ENCODE data around the gene ZNF79.
"Not testable (repeated sequence)": the region's sequence is repeated elsewhere in the genome, so short reads cannot be mapped to it uniquely, and the experiment has no call there.

ZNF79 gene

DNA sequence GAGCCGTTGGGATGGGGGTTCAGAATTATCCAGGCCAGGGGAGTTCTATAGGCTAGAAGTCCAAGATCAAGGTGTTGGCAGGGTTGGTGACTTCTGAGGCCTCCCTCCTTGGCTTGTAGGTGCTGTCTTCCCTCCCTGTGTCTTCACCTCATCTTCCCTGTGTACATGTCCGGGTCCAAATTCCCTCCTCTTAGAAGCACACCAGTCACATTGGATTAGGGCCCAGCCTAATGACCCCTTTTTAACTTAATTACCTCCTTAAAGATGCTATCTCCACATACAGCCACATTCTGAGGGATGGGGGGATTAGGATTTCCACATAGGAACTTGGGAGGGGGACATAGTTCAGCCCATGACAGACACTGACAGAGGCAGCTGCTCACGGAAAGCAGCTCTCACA lies 39.2 kb downstream of the ZNF79 start:
- H3K36me3 Mint-ChIP-seq (ENCODE audit: insufficient read depth), result peaks cover 49% of the 10 kb centered on the region
- H3K4me3 Mint-ChIP-seq, result no peak overlapping the region
- no peaks in the 10 kb centered on the region for H3K9me3 Mint-ChIP-seq
- H3K4me1 Mint-ChIP-seq (ENCODE audit: low read depth in 2 of 2), result no peaks in the 10 kb centered on the region
- no peak for DNase-seq
- H3K27ac Mint-ChIP-seq, result no peak overlapping the region
- ATAC-seq (replicated peaks), result no peak
- no peaks in the 10 kb centered on the region for H3K27me3 Mint-ChIP-seq

- DNase-seq, result no peak
- peaks cover 48% of the 10 kb centered on the region for H3K36me3 Mint-ChIP-seq (ENCODE audit: insufficient read depth)
- H3K27ac Mint-ChIP-seq, result no peak overlapping the region
- no peaks in the 10 kb centered on the region for H3K27me3 Mint-ChIP-seq
- no peak for ATAC-seq (replicated peaks)
- H3K4me3 Mint-ChIP-seq, result no peak overlapping the region
- H3K9me3 Mint-ChIP-seq, result no peaks in the 10 kb centered on the region
- no peaks in the 10 kb centered on the region for H3K4me1 Mint-ChIP-seq (ENCODE audit: low read depth in 2 of 2)
Measured at GRCh38 chr9:127463911-127464310, 39.7 kb downstream of the ZNF79 start.

DNA sequence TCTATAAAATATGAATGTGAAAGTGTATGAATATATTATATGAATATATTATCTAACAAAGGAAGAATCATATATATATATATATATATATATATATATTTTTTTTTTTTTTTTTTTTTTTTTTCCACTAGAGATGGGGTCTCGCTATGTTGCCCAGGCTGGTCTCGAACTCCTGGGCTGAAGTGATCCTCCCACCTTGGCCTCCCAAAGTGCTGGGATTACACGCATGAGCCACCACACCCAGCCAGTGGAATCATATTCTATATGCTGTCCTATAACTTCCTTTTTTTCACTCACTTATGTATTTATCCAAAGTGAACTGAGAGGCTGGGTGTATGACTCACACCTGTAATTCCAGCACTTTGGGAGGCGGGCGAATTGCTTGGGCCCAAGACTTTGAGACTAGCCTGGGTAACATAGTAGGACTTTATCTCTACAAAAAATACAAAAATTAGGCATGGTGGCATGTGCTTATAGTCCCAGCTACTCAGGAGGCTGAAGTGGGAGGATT lies 42.3 kb downstream of the ZNF79 start:
- not testable (repeated sequence) for H3K27me3 Mint-ChIP-seq; H3K4me1 Mint-ChIP-seq (ENCODE audit: low read depth in 2 of 2); H3K4me3 Mint-ChIP-seq; DNase-seq; H3K27ac Mint-ChIP-seq; ATAC-seq (replicated peaks); H3K9me3 Mint-ChIP-seq
- peaks cover 32% of the 10 kb centered on the region for H3K36me3 Mint-ChIP-seq (ENCODE audit: insufficient read depth)

DNA sequence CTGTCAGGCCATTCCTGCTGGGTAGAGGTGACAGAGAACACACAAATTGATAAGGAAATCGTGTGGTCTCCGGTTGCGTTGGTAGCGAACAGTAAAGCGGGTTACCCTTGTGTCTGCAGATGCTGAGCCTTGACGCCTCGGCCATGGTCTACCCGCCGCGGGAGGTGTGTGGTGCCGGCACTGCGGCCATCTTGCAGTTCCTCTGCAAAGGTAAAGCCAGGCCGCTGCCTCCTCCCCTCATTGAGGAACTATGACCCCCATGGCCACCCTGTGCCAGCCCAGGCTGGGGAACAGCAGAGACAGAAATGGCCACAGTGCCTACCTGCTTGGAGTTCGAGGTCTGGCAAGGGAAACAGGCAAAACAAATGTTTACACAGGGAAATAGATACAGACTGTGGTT lies 43.4 kb downstream of the ZNF79 start:
- H3K27ac Mint-ChIP-seq, result no peak overlapping the region

DNA sequence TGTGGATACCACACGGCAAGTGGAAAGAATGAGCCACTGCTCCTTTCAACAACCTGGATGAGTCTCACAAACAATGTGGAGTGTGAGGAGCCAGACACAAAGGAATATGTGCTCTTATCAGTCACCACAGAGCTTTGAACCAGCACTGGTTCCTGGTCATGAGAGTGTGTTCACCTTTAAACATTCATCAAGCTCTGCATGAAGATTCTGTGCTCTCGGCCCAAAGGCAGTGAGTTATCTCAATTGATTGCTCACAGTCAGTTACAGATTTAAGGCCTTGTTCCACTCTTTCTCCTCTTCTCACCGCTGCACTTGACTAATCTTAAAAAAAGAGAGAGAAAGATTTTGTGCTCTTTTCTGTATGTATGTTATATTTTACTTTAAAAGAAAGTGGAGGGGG lies 46.5 kb downstream of the ZNF79 start:
- Mint-ChIP-seq H3K36me3 (ENCODE audit: insufficient read depth) (peaks cover 14% of the 10 kb centered on the region), H3K4me1 (ENCODE audit: low read depth in 2 of 2) (no peaks in the 10 kb centered on the region), H3K4me3 (no peak overlapping the region), H3K27me3 (no peaks in the 10 kb centered on the region), H3K27ac (no peak overlapping the region), H3K9me3 (no peaks in the 10 kb centered on the region)
- DNase-seq (no peak), ATAC-seq (replicated peaks) (no peak)

More for the DNA sequence above, 43.4 kb downstream of the ZNF79 start:
- Mint-ChIP-seq H3K4me3 (no peak overlapping the region), H3K27me3 (no peaks in the 10 kb centered on the region), H3K4me1 (ENCODE audit: low read depth in 2 of 2) (no peaks in the 10 kb centered on the region), H3K9me3 (no peaks in the 10 kb centered on the region), H3K36me3 (ENCODE audit: insufficient read depth) (peaks cover 24% of the 10 kb centered on the region)
- ATAC-seq (replicated peaks) (no peak), DNase-seq (no peak)

DNA sequence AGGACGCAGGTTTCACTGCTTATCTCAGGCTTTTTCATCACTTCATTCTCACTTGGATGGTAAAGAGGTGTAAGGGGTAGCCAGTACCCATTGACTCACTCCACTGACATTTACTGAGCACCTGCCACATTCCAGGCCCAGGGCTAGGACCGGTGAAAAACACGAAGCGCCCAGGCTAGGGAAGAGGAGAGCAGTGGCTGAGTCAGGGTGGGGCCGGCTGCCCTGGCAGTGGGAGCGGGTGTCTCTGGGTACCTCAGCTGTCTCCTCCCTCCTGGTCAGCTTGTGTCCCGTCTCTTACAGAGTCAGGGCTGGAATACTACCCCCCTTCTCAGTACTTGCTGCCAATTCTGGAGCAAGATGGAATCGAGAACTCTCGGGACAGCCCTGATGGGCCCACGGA lies 49.3 kb downstream of the ZNF79 start:
- no peaks in the 10 kb centered on the region for H3K9me3 Mint-ChIP-seq
- H3K4me1 Mint-ChIP-seq (ENCODE audit: low read depth in 2 of 2), result no peaks in the 10 kb centered on the region
- no peak for ATAC-seq (replicated peaks)
- H3K36me3 Mint-ChIP-seq (ENCODE audit: insufficient read depth), result peaks cover 20% of the 10 kb centered on the region
- H3K27me3 Mint-ChIP-seq, result no peaks in the 10 kb centered on the region
- no peak for DNase-seq
- H3K27ac Mint-ChIP-seq, result no peak overlapping the region
- no peak overlapping the region for H3K4me3 Mint-ChIP-seq

DNA sequence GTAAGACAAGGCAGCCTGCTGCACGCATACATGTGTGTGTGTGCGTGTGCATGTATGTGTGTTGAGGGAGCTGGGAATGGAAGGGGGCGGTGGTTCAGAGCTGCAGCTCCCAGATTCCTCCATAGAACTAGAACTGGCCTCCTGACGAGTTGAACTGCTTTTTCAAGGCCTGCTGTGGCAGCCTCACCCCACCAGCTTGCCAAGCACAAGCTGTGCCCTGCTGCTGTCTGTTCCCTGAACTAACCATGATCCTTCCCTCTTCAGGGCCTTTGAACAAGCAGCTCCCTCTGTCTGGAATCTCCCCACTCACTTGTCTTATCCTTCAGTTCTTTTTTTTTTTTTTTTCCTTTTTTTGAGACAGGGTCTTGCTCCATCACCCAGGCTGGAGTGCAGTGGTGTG lies 49.8 kb downstream of the ZNF79 start:
- no peak for DNase-seq
- H3K4me1 Mint-ChIP-seq (ENCODE audit: low read depth in 2 of 2), result no peaks in the 10 kb centered on the region
- no peak overlapping the region for H3K27ac Mint-ChIP-seq
- ATAC-seq (replicated peaks), result no peak
- peaks cover 25% of the 10 kb centered on the region for H3K36me3 Mint-ChIP-seq (ENCODE audit: insufficient read depth)
- no peaks in the 10 kb centered on the region for H3K9me3 Mint-ChIP-seq
- H3K27me3 Mint-ChIP-seq, result no peaks in the 10 kb centered on the region
- no peak overlapping the region for H3K4me3 Mint-ChIP-seq

DNA sequence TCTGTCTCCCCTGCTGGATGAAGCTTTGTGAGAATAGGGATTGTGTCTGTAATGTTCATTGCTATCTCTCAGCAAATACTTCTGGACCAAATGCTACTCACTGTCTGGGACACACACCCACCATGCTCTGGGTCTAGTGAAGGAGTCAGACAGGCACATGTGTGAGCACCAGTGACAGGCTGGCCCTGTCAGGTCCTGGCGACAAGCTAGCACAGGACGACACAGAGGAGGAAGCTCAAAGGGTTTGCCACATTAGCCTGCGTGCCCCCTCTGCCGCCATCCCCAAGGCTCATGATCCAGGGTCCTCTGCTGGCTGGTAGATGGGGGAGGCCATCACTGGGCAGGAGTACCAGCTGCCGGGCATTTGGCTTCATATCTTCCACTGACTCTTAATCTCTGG lies 50.4 kb downstream of the ZNF79 start:
- no peaks in the 10 kb centered on the region for H3K27me3 Mint-ChIP-seq
- DNase-seq, result no peak
- H3K9me3 Mint-ChIP-seq, result no peaks in the 10 kb centered on the region
- H3K36me3 Mint-ChIP-seq (ENCODE audit: insufficient read depth), result peaks cover 22% of the 10 kb centered on the region
- no peak overlapping the region for H3K4me3 Mint-ChIP-seq
- H3K27ac Mint-ChIP-seq, result no peak overlapping the region
- no peaks in the 10 kb centered on the region for H3K4me1 Mint-ChIP-seq (ENCODE audit: low read depth in 2 of 2)
- ATAC-seq (replicated peaks), result no peak

GRCh38 chr9:127479507-127480081 lies 55.4 kb downstream of the ZNF79 start:
- H3K27ac Mint-ChIP-seq, result no peak overlapping the region
- no peaks in the 10 kb centered on the region for H3K9me3 Mint-ChIP-seq
- H3K4me1 Mint-ChIP-seq (ENCODE audit: low read depth in 2 of 2), result no peaks in the 10 kb centered on the region
- no peak overlapping the region for H3K4me3 Mint-ChIP-seq
- ATAC-seq (replicated peaks) (no peak), DNase-seq (no peak)
- H3K27me3 Mint-ChIP-seq, result no peaks in the 10 kb centered on the region
- peaks cover 43% of the 10 kb centered on the region for H3K36me3 Mint-ChIP-seq (ENCODE audit: insufficient read depth)

- Mint-ChIP-seq H3K4me1 (ENCODE audit: low read depth in 2 of 2) (no peaks in the 10 kb centered on the region), H3K27ac (no peak overlapping the region), H3K4me3 (no peak overlapping the region), H3K36me3 (ENCODE audit: insufficient read depth) (peaks cover 35% of the 10 kb centered on the region), H3K9me3 (no peaks in the 10 kb centered on the region), H3K27me3 (no peaks in the 10 kb centered on the region)
- DNase-seq, result no peak
- no peak for ATAC-seq (replicated peaks)
Measured at GRCh38 chr9:127482662-127483061, 58.5 kb downstream of the ZNF79 start.

DNA sequence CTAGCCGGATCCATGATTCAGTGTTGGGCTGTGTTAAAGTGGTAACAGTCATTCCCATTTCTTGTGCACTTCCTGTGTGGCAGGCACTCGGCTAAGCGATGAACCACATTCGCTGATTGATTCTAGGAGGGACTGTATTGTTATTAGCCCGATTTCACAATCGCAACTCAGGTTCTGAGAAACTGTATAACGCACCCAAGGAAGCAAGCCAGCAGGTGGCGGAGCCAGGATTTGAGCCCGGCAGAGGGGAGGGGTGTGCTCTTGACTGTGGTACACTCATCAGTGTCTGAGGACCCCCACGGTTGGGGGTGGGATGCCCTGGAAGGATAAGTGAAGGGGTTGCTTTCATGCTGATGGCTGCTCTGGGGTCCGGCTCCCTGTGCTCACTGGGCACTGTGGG lies 61.8 kb downstream of the ZNF79 start:
- peaks cover 31% of the 10 kb centered on the region for H3K36me3 Mint-ChIP-seq (ENCODE audit: insufficient read depth)
- DNase-seq (no peak), ATAC-seq (replicated peaks) (no peak)
- H3K9me3 Mint-ChIP-seq, result no peaks in the 10 kb centered on the region
- no peak overlapping the region for H3K4me3 Mint-ChIP-seq
- H3K27me3 Mint-ChIP-seq, result no peaks in the 10 kb centered on the region
- H3K4me1 Mint-ChIP-seq (ENCODE audit: low read depth in 2 of 2), result no peaks in the 10 kb centered on the region
- no peak overlapping the region for H3K27ac Mint-ChIP-seq

- peak overlapping the region in 1 of 2 donors; percentile 68 for H3K27ac Mint-ChIP-seq
- H3K9me3 Mint-ChIP-seq, result no peaks in the 10 kb centered on the region
- peaks cover 24% of the 10 kb centered on the region for H3K36me3 Mint-ChIP-seq (ENCODE audit: insufficient read depth)
- H3K4me1 Mint-ChIP-seq (ENCODE audit: low read depth in 2 of 2), result no peaks in the 10 kb centered on the region
- DNase-seq, result no peak
- no peak for ATAC-seq (replicated peaks)
- no peak overlapping the region for H3K4me3 Mint-ChIP-seq
- no peaks in the 10 kb centered on the region for H3K27me3 Mint-ChIP-seq
Measured at GRCh38 chr9:127488946-127489345, 64.8 kb downstream of the ZNF79 start.

DNA sequence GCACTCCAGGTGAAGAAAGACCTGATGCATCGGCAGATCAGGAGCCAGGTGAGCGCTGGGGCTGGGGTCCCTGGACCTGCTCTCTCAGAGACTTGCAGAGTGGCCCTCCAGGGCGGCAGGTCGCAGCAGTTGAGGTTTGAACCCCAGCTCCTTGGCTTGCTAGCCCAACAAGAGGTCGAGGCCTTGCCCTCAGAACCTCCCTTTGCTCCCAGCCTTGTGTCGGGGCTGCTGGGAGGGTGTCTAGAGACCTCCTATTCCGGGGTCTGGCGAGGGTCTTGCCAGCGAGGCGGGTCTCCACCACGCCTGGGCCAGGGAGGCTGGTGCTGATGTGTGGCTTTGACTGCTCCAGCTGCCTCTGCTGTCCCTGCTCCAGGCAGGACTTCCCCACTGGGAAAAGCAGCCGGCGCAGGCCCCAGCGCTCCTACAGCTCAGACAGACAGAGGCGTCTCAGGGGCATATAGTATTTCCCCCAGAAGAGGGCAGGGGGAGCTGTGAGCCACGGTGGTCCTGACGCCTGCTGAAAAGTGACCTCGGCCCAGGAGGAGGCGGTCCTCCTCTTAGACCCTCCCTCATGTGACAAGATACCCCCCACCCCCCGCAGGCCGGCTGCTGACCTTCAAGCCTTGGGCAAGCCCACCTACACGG lies 65.4 kb downstream of the ZNF79 start:
- H3K27ac Mint-ChIP-seq, result peak overlapping the region in 1 of 2 donors; percentile 68
- H3K9me3 Mint-ChIP-seq, result no peaks in the 10 kb centered on the region
- H3K36me3 Mint-ChIP-seq (ENCODE audit: insufficient read depth), result peaks cover 19% of the 10 kb centered on the region
- no peak overlapping the region for H3K4me3 Mint-ChIP-seq
- H3K27me3 Mint-ChIP-seq, result no peaks in the 10 kb centered on the region
- ATAC-seq (replicated peaks), result no peak
- no peak for DNase-seq
- no peaks in the 10 kb centered on the region for H3K4me1 Mint-ChIP-seq (ENCODE audit: low read depth in 2 of 2)

DNA sequence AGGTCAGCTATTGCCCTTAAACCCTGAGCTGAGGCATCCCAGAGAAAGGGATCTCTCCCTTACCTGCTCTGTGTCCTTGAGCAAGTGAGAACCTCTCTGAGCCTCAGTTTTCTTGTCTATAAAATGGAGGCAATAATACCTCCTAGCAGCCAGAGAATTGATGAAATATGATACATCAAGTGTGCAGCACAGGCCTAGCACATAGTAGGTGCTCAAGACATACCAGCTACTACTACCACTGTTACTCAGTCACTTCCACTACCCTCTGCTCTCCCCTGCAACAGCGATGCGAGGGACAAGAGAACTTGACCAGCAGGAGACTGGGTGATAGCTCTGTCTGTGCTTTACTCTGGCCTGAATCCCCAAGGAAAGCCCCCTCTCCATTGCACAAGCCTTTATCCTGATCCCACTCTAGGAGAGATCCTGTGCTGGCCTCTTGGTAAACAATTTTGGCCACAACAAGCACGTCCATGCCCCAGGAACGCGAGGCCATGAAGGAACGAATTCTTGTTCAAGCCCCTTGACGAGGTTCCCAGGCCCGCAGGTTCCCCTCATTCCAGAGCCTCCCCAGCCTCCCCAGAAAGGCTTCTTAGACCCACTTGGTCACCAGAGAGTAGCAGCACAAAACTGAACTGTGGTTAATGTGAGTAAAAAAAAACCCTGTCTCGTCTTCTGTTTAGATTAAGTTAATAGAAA lies 66.5 kb downstream of the ZNF79 start:
- no peaks in the 10 kb centered on the region for H3K27me3 Mint-ChIP-seq
- peak overlapping the region in 1 of 2 donors; percentile 35 for H3K27ac Mint-ChIP-seq
- no peaks in the 10 kb centered on the region for H3K9me3 Mint-ChIP-seq
- H3K4me3 Mint-ChIP-seq, result no peak overlapping the region
- no peak for DNase-seq
- H3K36me3 Mint-ChIP-seq (ENCODE audit: insufficient read depth), result peaks cover 16% of the 10 kb centered on the region
- no peak for ATAC-seq (replicated peaks)
- no peaks in the 10 kb centered on the region for H3K4me1 Mint-ChIP-seq (ENCODE audit: low read depth in 2 of 2)
